Measurements from ENCODE around the gene PLXNA3.

DNA sequence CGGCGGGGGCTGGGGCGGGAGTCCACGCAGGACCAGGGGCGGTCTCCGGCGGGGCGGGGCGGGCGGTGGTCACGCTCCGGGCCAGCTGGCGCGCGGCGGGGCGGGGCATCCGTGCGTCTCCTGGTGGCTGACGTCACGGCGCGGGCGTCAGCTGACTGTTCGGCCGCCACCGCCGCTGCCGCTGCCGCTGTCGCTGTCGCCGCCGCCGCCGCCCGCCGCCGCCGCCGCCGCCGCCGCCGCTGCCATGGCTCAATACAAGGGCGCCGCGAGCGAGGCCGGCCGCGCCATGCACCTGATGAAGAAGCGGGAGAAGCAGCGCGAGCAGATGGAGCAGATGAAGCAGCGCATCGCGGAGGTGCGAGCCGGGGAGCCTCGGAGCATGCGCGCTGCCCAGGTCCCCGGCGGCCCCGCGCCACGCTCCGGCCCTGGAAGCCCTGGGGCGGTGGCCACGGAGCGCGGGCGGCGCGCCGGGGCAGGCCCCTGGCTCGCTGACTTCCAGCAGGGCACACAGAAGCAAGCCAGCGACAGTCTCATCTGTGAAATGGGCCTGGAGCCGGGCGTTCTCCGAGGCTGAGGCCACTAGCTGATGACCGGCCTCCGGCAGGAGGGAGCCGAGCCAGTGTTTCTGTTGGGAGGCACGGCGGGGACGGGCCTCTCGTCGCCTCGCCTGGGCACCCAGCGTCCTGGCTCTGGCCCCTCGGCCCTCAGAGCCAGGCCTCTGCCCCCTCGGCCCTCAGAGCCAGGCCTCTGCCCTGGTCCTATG, 13.9 kb upstream of the PLXNA3 start, which contains the start of gene FAM50A:
- TF ChIP-seq, protein P1, sequence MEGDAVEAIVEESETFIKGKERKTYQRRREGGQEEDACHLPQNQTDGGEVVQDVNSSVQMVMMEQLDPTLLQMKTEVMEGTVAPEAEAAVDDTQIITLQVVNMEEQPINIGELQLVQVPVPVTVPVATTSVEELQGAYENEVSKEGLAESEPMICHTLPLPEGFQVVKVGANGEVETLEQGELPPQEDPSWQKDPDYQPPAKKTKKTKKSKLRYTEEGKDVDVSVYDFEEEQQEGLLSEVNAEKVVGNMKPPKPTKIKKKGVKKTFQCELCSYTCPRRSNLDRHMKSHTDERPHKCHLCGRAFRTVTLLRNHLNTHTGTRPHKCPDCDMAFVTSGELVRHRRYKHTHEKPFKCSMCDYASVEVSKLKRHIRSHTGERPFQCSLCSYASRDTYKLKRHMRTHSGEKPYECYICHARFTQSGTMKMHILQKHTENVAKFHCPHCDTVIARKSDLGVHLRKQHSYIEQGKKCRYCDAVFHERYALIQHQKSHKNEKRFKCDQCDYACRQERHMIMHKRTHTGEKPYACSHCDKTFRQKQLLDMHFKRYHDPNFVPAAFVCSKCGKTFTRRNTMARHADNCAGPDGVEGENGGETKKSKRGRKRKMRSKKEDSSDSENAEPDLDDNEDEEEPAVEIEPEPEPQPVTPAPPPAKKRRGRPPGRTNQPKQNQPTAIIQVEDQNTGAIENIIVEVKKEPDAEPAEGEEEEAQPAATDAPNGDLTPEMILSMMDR (IDR thresholded peaks at IDR 0.05) = no peak
- no peak for TF ChIP-seq POLR2A (IDR thresholded peaks at IDR 0.05)
